Stimulated activated CD4-positive, alpha-beta T cell treated with anti-CD3 and anti-CD28 coated beads, TNF-alpha, amount 100 ng/mL, for 1 hour (primary cell): Measurements from ENCODE around the gene GIMAP6.
"Not testable (repeated sequence)": the region's sequence is repeated elsewhere in the genome, so short reads cannot be mapped to it uniquely, and the experiment has no call there.

Source experiments
- DNase-seq, 3 donors: peaks; one replicate each; pipeline ENCODE4 v3.0.0-alpha.2; 2020; ENCODE audit warnings: low read depth in 3 of 3, low spot score in 1 of 3

Gene GIMAP6

DNA sequence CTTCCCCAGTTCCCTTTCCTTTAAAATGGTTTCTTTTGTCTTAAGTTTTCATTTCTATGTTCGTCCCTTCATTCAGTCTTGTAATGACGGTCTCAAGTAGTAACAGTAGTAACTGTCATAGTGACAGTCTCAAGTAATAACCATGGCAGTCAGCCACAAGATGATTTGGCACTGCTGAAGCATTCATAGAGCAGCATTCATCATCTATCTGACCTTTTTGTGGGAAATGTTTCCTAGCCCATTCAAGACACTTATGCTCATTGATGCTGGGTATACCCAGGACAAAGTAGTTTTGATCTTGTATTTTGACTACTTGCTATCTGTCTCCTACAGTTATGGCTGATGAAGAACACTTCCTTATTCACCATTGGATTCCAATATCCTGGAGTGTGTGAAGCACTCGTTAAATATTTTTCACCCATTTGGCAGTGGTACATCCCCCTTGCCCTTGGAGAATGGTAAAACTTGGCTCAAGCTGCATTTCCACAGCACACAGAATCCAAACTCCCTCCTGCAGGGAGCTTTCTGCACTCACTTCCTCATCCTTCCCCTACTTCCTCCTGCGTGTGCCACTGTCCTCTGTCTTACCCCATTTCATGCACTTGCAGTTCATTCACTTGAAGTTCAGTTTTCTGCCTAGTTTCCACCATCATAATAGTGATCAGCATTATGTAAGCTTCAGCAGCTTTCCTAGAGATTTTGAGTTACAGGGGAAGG is 46.0 kb downstream of the GIMAP6 start:
- no peak for DNase-seq

DNA sequence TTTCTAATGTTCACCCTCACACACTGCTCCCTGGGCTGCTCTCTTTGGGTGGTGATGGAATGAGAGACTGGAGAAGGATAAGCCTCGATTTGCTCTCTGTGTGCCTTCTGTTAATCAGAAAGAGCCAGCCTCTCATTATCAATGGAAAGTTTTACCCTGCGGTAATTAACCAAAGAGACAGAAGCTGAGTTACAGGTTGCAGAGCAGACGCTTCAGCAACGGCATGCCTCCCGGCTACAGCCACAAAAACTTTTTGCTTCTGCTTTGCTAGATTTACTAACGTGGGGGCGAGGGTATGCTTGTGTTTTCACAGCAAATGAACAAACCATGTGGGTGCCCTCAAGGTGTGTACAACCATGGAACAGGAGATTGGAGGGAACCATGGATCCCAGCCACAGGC is 47.0 kb downstream of the GIMAP6 start:
- no peak for DNase-seq

DNA sequence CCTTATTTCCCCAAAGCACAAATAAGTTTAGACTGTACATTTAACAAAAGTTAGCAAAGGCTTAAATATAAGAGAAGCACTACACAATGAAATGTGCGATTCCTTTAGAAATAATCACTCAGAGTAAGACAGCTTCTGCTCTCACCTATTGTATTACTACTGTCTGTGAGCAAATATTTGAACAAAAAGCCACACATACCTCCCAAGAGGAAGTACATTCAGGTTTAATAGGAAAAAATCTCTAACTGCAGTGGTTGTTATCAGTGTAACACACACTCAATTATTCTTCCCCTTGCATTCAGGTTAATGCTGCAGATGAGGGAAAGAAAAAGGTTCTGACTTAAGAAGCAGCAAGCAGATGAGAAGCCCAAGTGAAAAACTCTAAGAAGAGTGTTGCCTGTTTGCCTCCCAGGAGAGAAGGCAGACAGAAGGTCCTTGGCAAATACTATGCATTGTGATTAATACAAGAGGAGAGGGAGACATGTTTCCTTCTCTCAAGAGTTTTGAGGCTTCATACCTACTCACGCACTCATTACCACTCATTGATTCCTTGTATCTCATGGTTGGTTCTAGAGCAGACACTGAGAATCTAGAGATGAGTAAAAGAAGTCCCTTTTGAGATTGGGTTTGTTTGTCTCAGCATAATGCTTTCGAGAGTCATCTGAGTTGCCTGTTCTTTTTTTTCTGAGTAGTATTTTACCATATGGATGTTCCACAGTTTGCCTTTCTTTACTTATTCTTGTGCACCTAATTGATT is 51.4 kb downstream of the GIMAP6 start:
- DNase-seq: no peak

DNA sequence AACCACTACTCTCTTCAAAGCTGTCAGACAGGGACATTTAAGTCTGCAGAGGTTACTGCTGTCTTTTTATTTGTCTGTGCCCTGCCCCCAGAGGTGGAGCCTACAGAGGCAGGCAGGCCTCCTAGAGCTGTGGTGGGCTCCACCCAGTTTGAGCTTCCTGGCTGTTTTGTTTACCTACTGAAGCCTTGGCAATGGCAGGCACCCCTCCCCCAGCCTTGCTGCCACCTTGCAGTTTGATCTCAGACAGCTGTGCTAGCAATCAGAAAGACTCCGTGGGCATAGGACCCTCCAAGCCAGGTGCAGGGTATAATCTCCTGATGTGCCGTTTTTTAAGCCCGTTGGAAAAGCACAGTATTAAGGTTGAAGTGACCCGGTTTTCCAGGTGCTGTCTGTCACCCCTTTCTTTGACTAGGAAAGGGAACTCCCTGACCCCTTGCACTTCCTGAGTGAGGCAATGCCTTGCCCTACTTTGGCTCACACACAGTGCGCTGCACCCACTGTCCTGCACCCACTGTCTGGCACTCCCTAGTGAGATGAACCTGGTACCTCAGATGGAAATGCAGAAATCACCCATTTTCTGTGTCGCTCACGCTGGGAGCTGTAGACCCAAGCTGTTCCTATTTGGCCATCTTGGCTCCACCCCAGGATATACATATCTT is 52.1 kb downstream of the GIMAP6 start:
- DNase-seq: not testable (repeated sequence)
